Panc1 (cell line): Measurements from ENCODE around the gene NUMB.

Source experiments
- CTCF ChIP-seq: fragments of 450-650 bp; IDR thresholded peaks from 2 replicates; pipeline ENCODE4 v1.5.1; 2017; ENCODE audit warnings: mild to moderate bottlenecking
- POLR2AphosphoS5 ChIP-seq: IDR thresholded peaks from 2 replicates; pipeline ENCODE4 v1.6.1; 2012; ENCODE audit warnings: mild to moderate bottlenecking, low read depth, low read length, moderate library complexity

- TF ChIP-seq CTCF: no peak
- no peak for TF ChIP-seq POLR2AphosphoS5
Measured at GRCh38 chr14:73237219-73237785, 221.0 kb downstream of the NUMB start, which contains the start of gene PAPLN.
